Stimulated activated CD4-positive, alpha-beta T cell treated with anti-CD3 and anti-CD28 coated beads, Interleukin-15, amount 100 ng/mL, for 1 hour (primary cell): Measurements from ENCODE around the gene MED13.

ENCODE experiments used
- DNase-seq, 2 donors: peaks; one replicate each; pipeline ENCODE4 v3.0.0-alpha.2; 2020; ENCODE audit warnings: low read depth in 1 of 2, low spot score in 1 of 2

MED13 gene

GRCh38 chr17:62064791-62065563 lies at the start of gene MED13:
Gene MED13, minus strand, starts transcription at chr17:62065278. Its CDS starts 73 bp downstream, at chr17:62065205.
- peak; percentile 28 to 31 for DNase-seq

GRCh38 chr17:62112229-62112628 lies 47.2 kb upstream of the MED13 start:
- DNase-seq = no peak

- DNase-seq = no peak
These were observed 46.6 kb upstream of the MED13 start for GRCh38 chr17:62111562-62112171.

- no peak for DNase-seq
These were observed 45.9 kb upstream of the MED13 start for GRCh38 chr17:62110923-62111484.

GRCh38 chr17:62109924-62110323 lies 44.8 kb upstream of the MED13 start:
- DNase-seq = no peak

GRCh38 chr17:62109378-62109902 lies 44.4 kb upstream of the MED13 start:
- DNase-seq = peak in 1 of 2 donors; percentile 16

GRCh38 chr17:62105861-62106260 lies 40.8 kb upstream of the MED13 start:
- no peak for DNase-seq

- no peak for DNase-seq
These were observed 40.3 kb upstream of the MED13 start for GRCh38 chr17:62105357-62105756.

GRCh38 chr17:62101515-62101914 lies 36.4 kb upstream of the MED13 start:
- no peak for DNase-seq

- DNase-seq = no peak
These were observed 36.0 kb upstream of the MED13 start for GRCh38 chr17:62101090-62101489.

GRCh38 chr17:62100055-62100454 lies 35.0 kb upstream of the MED13 start:
- DNase-seq = no peak

GRCh38 chr17:62099532-62099931 lies 34.5 kb upstream of the MED13 start:
- no peak for DNase-seq

GRCh38 chr17:62098623-62099231 lies 33.6 kb upstream of the MED13 start:
- DNase-seq = no peak

- no peak for DNase-seq
These were observed 31.3 kb upstream of the MED13 start for GRCh38 chr17:62096401-62096670.

GRCh38 chr17:62094175-62094574 lies 29.1 kb upstream of the MED13 start:
- no peak for DNase-seq

GRCh38 chr17:62093188-62094155 lies 28.4 kb upstream of the MED13 start:
- DNase-seq = no peak

GRCh38 chr17:62092784-62093183 lies 27.7 kb upstream of the MED13 start:
- no peak for DNase-seq

GRCh38 chr17:62091804-62092203 lies 26.7 kb upstream of the MED13 start:
- no peak for DNase-seq

GRCh38 chr17:62090868-62091267 lies 25.8 kb upstream of the MED13 start:
- DNase-seq = no peak

- DNase-seq = no peak
These were observed 25.1 kb upstream of the MED13 start for GRCh38 chr17:62090021-62090824.
